IMR-90 (cell line): ENCODE results near the gene SLC8A1. TPM values are rescaled to one million over a fixed set of nuclear protein-coding genes. Genes with fewer than 3 reads are reported as not detected.

ENCODE experiments used
- ATAC-seq: fragments of 200-7000 bp; cut with Tn5 transposase; 2 replicates; pipeline ENCODE4 v1.9.1; 2020; ENCODE audit warnings: low read depth, mild to moderate bottlenecking, moderate library complexity
- BruUV-seq: library from RNA; stranded (reverse); fragments of 400-500 nt; replicated peaks from 2 replicates; lab custom pipeline; 2021; lab: Mats Ljungman, UMichigan
- CTCF ChIA-PET: fragments of 300-600 bp; formaldehyde crosslinking; extraction: SDS; loops from one replicate; lab custom pipeline; 2021; ENCODE audit warnings: antibody characterized with exemption; lab: Yijun Ruan, JAX
- POLR2A ChIA-PET: fragments of 300-600 bp; sonication (Branson Sonifier 250); formaldehyde crosslinking; loops from one replicate; lab custom pipeline; 2022; ENCODE audit warnings: antibody characterized with exemption; ENCODE audit not compliant: unreplicated experiment; lab: Charles Lee
- DNase-seq: peaks from one replicate; pipeline ENCODE4 v3.0.0; 2013
- H2AFZ ChIP-seq: replicated peaks from 2 replicates; pipeline ENCODE3; 2013; ENCODE audit warnings: low read length, mild to moderate bottlenecking; ENCODE audit not compliant: poor library complexity
- H2AK5ac ChIP-seq: 2 replicates; pipeline ENCODE4 v1.6.1; 2013; ENCODE audit warnings: low read depth, low read length, inconsistent platforms
- H2AK9ac ChIP-seq: replicated peaks from 2 replicates; pipeline ENCODE3; 2013; ENCODE audit warnings: mild to moderate bottlenecking, low read depth, low read length, moderate library complexity; ENCODE audit not compliant: poor library complexity
- H2BK120ac ChIP-seq: 2 replicates; pipeline ENCODE4 v1.6.1; 2013; ENCODE audit warnings: low read depth, low read length, inconsistent platforms
- H2BK15ac ChIP-seq: 3 replicates; pipeline ENCODE4 v1.6.1; 2013; ENCODE audit warnings: low read depth, low read length, inconsistent platforms
- H2BK20ac ChIP-seq: 2 replicates; pipeline ENCODE4 v1.6.1; 2013; ENCODE audit warnings: low read depth, mild to moderate bottlenecking, inconsistent platforms, low read length, moderate library complexity
- H2BK5ac ChIP-seq: 2 replicates; pipeline ENCODE4 v1.6.1; 2013; ENCODE audit warnings: mild to moderate bottlenecking, low read depth, low read length, inconsistent platforms; ENCODE audit not compliant: poor library complexity, severe bottlenecking
- H3K14ac ChIP-seq: replicated peaks from 2 replicates; pipeline ENCODE4 v1.6.1; 2013; ENCODE audit warnings: low read depth, low read length, inconsistent platforms
- H3K18ac ChIP-seq: 2 replicates; pipeline ENCODE4 v1.6.1; 2013; ENCODE audit warnings: low read depth, low read length, control low read depth
- H3K23ac ChIP-seq: 2 replicates; pipeline ENCODE4 v1.6.1; 2013; ENCODE audit warnings: low read depth, low read length, inconsistent platforms
- H3K27ac ChIP-seq: 2 replicates; pipeline ENCODE4 v1.5.1; 2013; ENCODE audit warnings: mild to moderate bottlenecking, control low read depth, low read length; ENCODE audit not compliant: insufficient read depth
- H3K27me3 ChIP-seq: 2 replicates; pipeline ENCODE4 v1.6.1; 2013; ENCODE audit warnings: low read length; ENCODE audit not compliant: control insufficient read depth, insufficient read depth
- H3K36me3 ChIP-seq: 2 replicates; pipeline ENCODE4 v1.6.1; 2013; ENCODE audit warnings: low read length, mixed read lengths; ENCODE audit not compliant: control insufficient read depth, insufficient read depth
- H3K4ac ChIP-seq: 2 replicates; pipeline ENCODE4 v1.6.1; 2013; ENCODE audit warnings: low read depth, low read length, inconsistent platforms
- H3K4me1 ChIP-seq: 2 replicates; pipeline ENCODE4 v1.6.1; 2013; ENCODE audit warnings: low read length, mixed read lengths; ENCODE audit not compliant: control insufficient read depth, insufficient read depth
- H3K4me2 ChIP-seq: 2 replicates; pipeline ENCODE4 v1.6.1; 2013; ENCODE audit warnings: low read depth, mild to moderate bottlenecking, control low read depth, low read length, moderate library complexity
- H3K4me3 ChIP-seq: 2 replicates; pipeline ENCODE4 v1.5.1; 2013; ENCODE audit warnings: low read depth, mild to moderate bottlenecking, control low read depth, low read length, moderate library complexity; ENCODE audit not compliant: insufficient read depth
- H3K56ac ChIP-seq: 2 replicates; pipeline ENCODE4 v1.6.1; 2013; ENCODE audit warnings: low read length, inconsistent platforms; ENCODE audit not compliant: insufficient read depth; ENCODE audit errors: extremely low read depth
- H3K79me1 ChIP-seq, 2 experiments: 2 replicates each; pipeline ENCODE4 v1.6.1; 2013; ENCODE audit warnings: low read length in 2 of 2, inconsistent platforms in 1 of 2, low read depth in 1 of 2
- H3K9ac ChIP-seq: 2 replicates; pipeline ENCODE4 v1.6.1; 2013; ENCODE audit warnings: low read depth, low read length, control low read depth
- H3K9me1 ChIP-seq: 2 replicates; pipeline ENCODE4 v1.6.1; 2013; ENCODE audit warnings: low read length, inconsistent platforms; ENCODE audit not compliant: insufficient read depth
- H3K9me3 ChIP-seq: 2 replicates; pipeline ENCODE4 v1.6.1; 2013; ENCODE audit warnings: low read length; ENCODE audit not compliant: control insufficient read depth, insufficient read depth
- H4K20me1 ChIP-seq: 2 replicates; pipeline ENCODE4 v1.6.1; 2013; ENCODE audit warnings: low read length, inconsistent platforms; ENCODE audit not compliant: insufficient read depth
- H4K5ac ChIP-seq: 2 replicates; pipeline ENCODE4 v1.6.1; 2013; ENCODE audit warnings: mild to moderate bottlenecking, low read depth, low read length, control low read depth
- H4K8ac ChIP-seq, 2 experiments: 2 replicates each; pipeline ENCODE4 v1.6.1; 2013; ENCODE audit warnings: low read depth in 2 of 2, low read length in 2 of 2, control low read depth in 1 of 2, inconsistent platforms in 1 of 2
- H4K91ac ChIP-seq: 2 replicates; pipeline ENCODE4 v1.6.1; 2013; ENCODE audit warnings: low read depth, low read length, inconsistent platforms; ENCODE audit not compliant: insufficient read depth
- BHLHE40 ChIP-seq: fragments of 150-350 bp; IDR thresholded peaks from 2 replicates; pipeline ENCODE4 v1.6.1; 2016; ENCODE audit warnings: mild to moderate bottlenecking, low read depth, low read length
- CHD1 ChIP-seq: IDR thresholded peaks from 2 replicates; pipeline ENCODE4 v1.6.1; 2012; ENCODE audit warnings: low read depth, low read length, improper control_type of control experiment
- FOS ChIP-seq: fragments of 150-350 bp; IDR thresholded peaks from 2 replicates; pipeline ENCODE4 v1.6.1; 2016; ENCODE audit warnings: low read depth, low read length
- MAFK ChIP-seq: IDR thresholded peaks from 2 replicates; pipeline ENCODE4 v1.6.1; 2012; ENCODE audit warnings: low read depth, low read length, improper control_type of control experiment
- MAZ ChIP-seq: IDR thresholded peaks from 2 replicates; pipeline ENCODE4 v1.6.1; 2012; ENCODE audit warnings: low read depth, mild to moderate bottlenecking, low read length, improper control_type of control experiment, moderate library complexity, borderline replicate concordance
- MXI1 ChIP-seq: IDR thresholded peaks from 2 replicates; pipeline ENCODE4 v1.6.1; 2012; ENCODE audit warnings: low read depth, mild to moderate bottlenecking, low read length, moderate library complexity, borderline replicate concordance
- NFE2L2 ChIP-seq: fragments of 150-350 bp; IDR thresholded peaks from 2 replicates; pipeline ENCODE4 v1.6.1; 2016; ENCODE audit warnings: low read depth, mild to moderate bottlenecking, low read length
- RAD21 ChIP-seq: IDR thresholded peaks from 2 replicates; pipeline ENCODE4 v1.6.1; 2012; ENCODE audit warnings: low read length, improper control_type of control experiment
- RCOR1 ChIP-seq: IDR thresholded peaks from 2 replicates; pipeline ENCODE4 v1.6.1; 2012; ENCODE audit warnings: mild to moderate bottlenecking, low read length, improper control_type of control experiment; ENCODE audit not compliant: insufficient replicate concordance
- RFX5 ChIP-seq: IDR thresholded peaks from 2 replicates; pipeline ENCODE4 v1.8.0; 2012; ENCODE audit warnings: low read depth, mild to moderate bottlenecking, low read length, moderate library complexity
- SMC3 ChIP-seq: fragments of 150-350 bp; IDR thresholded peaks from 2 replicates; pipeline ENCODE4 v1.6.1; 2016; ENCODE audit warnings: low read depth, mild to moderate bottlenecking, antibody characterized with exemption, low read length, moderate library complexity
- WGBS, 2 experiments: methylation state at CpG; one replicate each; pipeline versions ENCODE4 v1.1.5 to v1.1.7; 2013; ENCODE audit warnings: missing lambda C conversion rate in 2 of 2; ENCODE audit not compliant: insufficient read length in 1 of 2; ENCODE audit errors: extremely low coverage in 2 of 2; 5-methylcytosine and 5-hydroxymethylcytosine counted together
- dilution Hi-C: fragments of 300-500 bp; cut with HindIII; formaldehyde crosslinking; loops from one replicate; pipeline ENCODE4 v1.14.3; 2018; ENCODE audit warnings: low sequenced_read_pairs; ENCODE audit not compliant: unreplicated experiment
- in situ Hi-C: fragments of 300-500 bp; cut with MboI; formaldehyde crosslinking; loops from 3 replicates; pipeline ENCODE4 v1.14.3; 2019; ENCODE audit warnings: low sequenced_read_pairs, inconsistent platforms, mixed read lengths
- intact Hi-C: fragments of 100-400 bp; cut with micrococcal nuclease; formaldehyde crosslinking; loops from 2 replicates; pipeline ENCODE4 v1.10.0; 2022
- polyA plus RNA-seq, 3 experiments: library from polyadenylated mRNA; depleted of rRNA; stranded (reverse); fragments of >200 nt; gene quantifications; 2 replicates each; pipeline ENCODE4 v1.2.3, GENCODE V29; 2012; ENCODE audit warnings: low replicate concordance in 1 of 3
- total RNA-seq: library from RNA; depleted of rRNA; stranded (reverse); fragments of >200 nt; gene quantifications from 2 replicates; pipeline ENCODE4 v1.2.3, GENCODE V29; 2012
- TF ChIP-seq, protein P1 (sequence below): conservative IDR thresholded peaks from 2 replicates; pipeline ENCODE4 v1.5.1; 2012; ENCODE audit warnings: mild to moderate bottlenecking, low read depth, low read length, improper control_type of control experiment
- TF ChIP-seq, protein P2 (sequence below): fragments of 150-350 bp; IDR thresholded peaks from 2 replicates; pipeline ENCODE4 v1.6.1; 2017; ENCODE audit warnings: mild to moderate bottlenecking, antibody characterized with exemption, low read length, low read depth

The SLC8A1 gene
- total and polyA plus RNA-seq, 2 of the 4 experiments (the other 2 are of a cell fraction): 7.7 to 57.0 TPM

DNA sequence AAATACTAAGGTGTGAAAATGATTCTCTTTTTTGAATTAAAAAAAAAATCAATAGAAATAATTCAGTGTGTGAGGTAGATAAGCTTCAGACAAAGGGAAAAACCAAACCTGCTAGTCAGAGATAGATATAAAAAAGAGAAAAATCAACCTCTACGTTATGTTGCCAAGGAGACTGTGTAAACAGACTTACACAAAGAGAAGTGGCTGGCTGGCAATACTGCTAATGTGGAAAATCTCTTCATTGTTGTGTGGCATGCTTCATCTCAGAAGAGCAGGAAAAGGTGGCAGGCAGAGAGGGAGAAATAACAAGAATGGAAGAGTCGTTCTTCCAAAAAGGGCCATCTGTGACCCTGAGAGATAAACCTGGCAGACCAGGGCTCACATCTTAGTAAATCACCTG lies 200.8 kb downstream of the SLC8A1 start:
- no peak overlapping the region for H2AFZ ChIP-seq
- no peak for DNase-seq
- no peak overlapping the region for H3K4ac ChIP-seq
- no peak overlapping the region; the same call in 1 of the 2 replicates for H4K91ac ChIP-seq
- no peaks in the 10 kb centered on the region for H3K9me1 ChIP-seq
- H3K23ac ChIP-seq: no peak overlapping the region
- dilution Hi-C loops: no loop called here
- H2BK120ac ChIP-seq: no peak overlapping the region
- ATAC-seq: no peak
- H3K14ac ChIP-seq: no peak overlapping the region
- H3K36me3 ChIP-seq: 0 out of 2 replicates have a peak, but pooled peaks cover 1% of the 10 kb centered on the region
- H3K79me1 ChIP-seq: peaks cover 6 to 15% of the 10 kb centered on the region in 2 experiments
- in situ Hi-C loops: no loop called here
- intact Hi-C loops: no loop called here
- TF ChIP-seq CHD1 (no peak), MAZ (no peak), SMC3 (no peak), RAD21 (no peak), BHLHE40 (no peak), FOS (no peak), MXI1 (no peak), RCOR1 (no peak), MAFK (no peak), NFE2L2 (no peak), RFX5 (no peak)
- TF ChIP-seq, protein P1, sequence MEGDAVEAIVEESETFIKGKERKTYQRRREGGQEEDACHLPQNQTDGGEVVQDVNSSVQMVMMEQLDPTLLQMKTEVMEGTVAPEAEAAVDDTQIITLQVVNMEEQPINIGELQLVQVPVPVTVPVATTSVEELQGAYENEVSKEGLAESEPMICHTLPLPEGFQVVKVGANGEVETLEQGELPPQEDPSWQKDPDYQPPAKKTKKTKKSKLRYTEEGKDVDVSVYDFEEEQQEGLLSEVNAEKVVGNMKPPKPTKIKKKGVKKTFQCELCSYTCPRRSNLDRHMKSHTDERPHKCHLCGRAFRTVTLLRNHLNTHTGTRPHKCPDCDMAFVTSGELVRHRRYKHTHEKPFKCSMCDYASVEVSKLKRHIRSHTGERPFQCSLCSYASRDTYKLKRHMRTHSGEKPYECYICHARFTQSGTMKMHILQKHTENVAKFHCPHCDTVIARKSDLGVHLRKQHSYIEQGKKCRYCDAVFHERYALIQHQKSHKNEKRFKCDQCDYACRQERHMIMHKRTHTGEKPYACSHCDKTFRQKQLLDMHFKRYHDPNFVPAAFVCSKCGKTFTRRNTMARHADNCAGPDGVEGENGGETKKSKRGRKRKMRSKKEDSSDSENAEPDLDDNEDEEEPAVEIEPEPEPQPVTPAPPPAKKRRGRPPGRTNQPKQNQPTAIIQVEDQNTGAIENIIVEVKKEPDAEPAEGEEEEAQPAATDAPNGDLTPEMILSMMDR: no peak
- TF ChIP-seq, protein P2, sequence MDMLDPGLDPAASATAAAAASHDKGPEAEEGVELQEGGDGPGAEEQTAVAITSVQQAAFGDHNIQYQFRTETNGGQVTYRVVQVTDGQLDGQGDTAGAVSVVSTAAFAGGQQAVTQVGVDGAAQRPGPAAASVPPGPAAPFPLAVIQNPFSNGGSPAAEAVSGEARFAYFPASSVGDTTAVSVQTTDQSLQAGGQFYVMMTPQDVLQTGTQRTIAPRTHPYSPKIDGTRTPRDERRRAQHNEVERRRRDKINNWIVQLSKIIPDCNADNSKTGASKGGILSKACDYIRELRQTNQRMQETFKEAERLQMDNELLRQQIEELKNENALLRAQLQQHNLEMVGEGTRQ: no peak
- no peak overlapping the region for H3K56ac ChIP-seq
- no peak overlapping the region for H2BK15ac ChIP-seq
- H3K27me3 ChIP-seq: no peaks in the 10 kb centered on the region
- H4K20me1 ChIP-seq: no peaks in the 10 kb centered on the region
- H3K18ac ChIP-seq: no peak overlapping the region
- H3K4me3 ChIP-seq: no peak overlapping the region
- CTCF ChIA-PET: no interaction called here
- H3K4me1 ChIP-seq: peaks cover 6% of the 10 kb centered on the region; the same call in 1 of the 2 replicates
- no peak overlapping the region for H4K8ac ChIP-seq
- H4K5ac ChIP-seq: no peak overlapping the region
- H3K27ac ChIP-seq: no peak overlapping the region
- no peak overlapping the region for H2BK20ac ChIP-seq
- H3K9me3 ChIP-seq: no peaks in the 10 kb centered on the region
- no peak overlapping the region; the same call in 1 of the 2 replicates for H2AK5ac ChIP-seq
- POLR2A ChIA-PET: no interaction called here
- no peak overlapping the region for H3K4me2 ChIP-seq
- no peak overlapping the region for H2AK9ac ChIP-seq
- no peak overlapping the region for H2BK5ac ChIP-seq
- WGBS, 2 experiments: no CpG with 5 or more reads among the region's 2 CpGs
- BruUV-seq: no TSS peak
- H3K9ac ChIP-seq: no peak overlapping the region
